ENCODE data around the gene DENND4A.
"Not testable (repeated sequence)": the region's sequence is repeated elsewhere in the genome, so short reads cannot be mapped to it uniquely, and the experiment has no call there.

The DENND4A gene

DNA sequence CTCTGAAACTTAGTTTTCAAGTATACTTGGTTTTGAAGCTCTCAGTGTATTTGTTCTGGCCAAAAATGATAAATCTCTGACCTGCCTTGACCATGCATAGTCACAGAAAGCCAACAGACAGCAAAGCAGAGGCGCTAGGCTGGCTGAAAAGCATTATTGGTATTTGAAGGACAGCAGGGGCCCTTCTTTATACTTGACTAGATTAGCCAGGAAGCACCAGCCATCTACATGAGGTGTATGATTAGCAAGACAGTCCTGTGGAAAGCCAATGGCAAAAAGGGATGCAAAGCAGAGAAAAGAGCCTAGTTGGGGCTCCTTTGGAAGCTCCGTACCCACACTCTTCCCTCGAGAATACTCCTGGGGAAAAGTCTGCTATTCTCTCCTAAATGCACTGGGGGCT, 162.5 kb downstream of the DENND4A start:
- DNase-seq: no peak

DNA sequence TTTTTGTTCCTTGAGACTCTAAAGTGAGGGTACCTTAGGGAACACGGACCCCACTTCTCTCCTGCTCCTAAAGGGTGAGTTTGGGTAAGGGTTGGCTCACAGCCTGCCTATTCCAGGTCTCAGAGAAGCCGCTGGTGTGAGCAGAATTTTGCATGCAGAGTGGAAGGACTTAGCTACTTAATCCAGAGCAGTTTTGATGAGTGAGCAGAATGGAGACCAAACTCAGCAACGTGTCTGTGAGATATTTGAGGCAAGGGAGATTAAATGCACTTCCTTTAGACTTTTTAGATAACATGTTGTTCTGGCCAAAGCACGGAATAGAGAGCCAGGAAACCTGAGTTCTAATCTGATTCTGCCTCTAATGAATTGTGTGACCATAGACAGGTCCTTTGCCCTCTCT, 165.2 kb downstream of the DENND4A start:
- no peak for DNase-seq

DNA sequence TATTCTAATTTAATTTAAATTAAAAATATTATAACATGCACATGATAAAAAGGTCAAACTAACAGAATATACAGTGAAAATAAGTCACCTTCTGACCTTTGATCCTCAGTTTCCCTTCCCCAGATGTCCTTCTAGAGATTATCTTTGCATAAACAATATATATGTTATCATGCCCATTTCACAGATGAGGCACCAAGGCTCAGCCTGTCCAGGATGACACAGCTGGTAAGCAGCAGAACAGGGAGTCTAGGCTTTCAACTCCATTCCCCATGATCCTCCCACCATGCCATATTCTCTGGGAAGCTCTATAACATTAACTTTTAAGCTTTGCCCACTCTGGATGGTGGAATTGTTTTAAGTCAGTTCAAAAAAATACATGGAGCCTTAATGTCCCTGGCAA, 169.0 kb downstream of the DENND4A start:
- no peak for DNase-seq

DNA sequence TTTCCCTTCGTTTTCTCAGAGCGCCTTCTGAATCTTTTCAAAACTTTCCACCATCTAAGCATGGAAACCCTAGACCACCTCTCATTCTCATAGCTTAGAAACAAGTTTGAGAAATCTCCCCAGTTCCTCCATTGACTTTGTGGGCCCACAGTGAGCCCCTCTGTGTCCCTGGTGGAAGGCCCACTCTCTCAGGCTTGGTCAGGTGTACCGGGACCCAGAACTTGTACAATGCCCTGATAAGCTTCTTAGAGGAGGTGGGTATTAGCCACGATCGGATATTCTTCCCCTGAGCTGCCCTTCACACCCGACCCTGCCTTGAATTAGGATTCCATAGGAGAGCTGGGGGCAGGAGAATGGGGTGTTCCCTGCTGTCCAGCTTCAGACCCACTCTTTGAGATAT, 170.5 kb downstream of the DENND4A start, which contains the start of gene SLC24A1:
TSS of gene SLC24A1 (plus strand) at position 301 of the 400 bp plus-strand sequence. CDS start 2,143 bp downstream, outside the sequence.
- no peak for DNase-seq

DNA sequence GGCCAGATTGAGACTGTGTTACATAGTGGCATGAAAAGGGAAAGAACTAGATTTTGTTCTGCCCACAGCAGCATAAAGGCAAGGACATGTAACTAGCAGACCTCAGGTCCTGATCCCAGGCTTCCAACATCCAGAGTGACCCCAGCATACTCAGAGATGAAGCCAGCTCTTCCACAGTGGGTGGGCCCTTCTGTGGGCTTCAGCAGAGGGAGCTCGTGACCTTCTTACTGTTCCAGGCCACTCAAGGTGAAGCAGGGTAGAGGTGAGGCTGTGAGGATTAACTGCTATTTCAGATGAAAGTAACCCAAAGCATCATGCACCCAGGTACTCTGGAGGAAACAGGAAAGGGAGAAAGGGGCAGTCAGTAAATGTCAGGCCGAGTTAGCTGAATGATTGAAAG, 171.3 kb downstream of the DENND4A start:
- DNase-seq: no peak

DNA sequence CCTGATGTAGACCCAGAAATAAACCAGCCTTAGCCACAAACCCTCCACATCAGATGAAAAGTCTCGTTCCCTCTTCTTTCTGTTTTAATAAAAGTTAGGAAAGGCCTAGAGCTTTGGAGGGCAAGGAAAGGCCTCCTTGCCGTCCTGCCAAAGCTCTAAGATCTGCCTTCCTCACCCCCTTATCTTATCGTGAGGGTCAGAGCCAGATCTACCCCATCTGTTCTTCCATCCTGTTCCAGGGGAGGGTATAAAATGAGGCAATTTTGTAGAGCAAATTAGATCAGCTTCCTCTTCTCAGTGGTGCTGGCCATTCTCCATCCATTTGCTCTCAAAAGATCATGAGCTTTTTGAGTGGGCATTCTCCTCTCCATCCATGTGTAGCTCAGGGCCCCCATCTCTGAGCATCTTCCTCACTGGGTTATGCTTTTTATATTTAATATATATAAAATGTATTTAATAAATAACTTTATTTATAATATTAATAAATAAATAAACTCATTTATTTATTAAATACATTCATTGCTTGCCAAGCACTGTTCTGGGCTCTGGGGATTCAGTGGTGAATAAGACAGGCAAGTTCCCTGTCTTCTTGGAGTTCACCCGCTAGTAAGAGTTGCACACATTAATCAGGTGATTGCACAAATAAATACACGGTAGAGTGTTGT, 172.3 kb downstream of the DENND4A start:
- DNase-seq: no peak

DNA sequence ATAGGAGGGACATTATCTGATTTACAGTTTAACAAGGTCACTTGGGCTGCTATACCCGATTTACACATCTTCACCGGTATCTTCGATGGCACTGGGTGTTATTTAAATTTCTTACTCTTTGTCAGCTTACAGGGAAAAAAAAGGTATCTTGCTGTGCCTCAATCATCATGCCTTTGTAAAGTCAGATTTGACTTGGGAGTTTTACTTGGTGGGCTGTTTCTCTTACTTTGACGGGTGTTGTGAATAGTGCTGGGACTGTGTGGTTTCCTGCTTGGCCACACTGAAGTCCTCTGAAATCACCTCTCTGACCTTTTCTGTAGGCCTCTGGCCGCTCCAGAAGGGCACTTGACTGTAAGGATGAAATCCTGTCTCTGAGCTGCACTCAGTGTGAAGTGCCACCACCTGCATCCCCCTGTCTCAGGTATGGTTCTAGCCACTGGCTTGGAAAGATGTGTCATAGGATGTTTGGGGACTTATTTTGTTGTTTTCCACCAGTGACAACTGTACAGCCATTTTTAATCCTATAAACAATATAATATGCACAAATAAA, 173.5 kb downstream of the DENND4A start:
- DNase-seq: no peak

DNA sequence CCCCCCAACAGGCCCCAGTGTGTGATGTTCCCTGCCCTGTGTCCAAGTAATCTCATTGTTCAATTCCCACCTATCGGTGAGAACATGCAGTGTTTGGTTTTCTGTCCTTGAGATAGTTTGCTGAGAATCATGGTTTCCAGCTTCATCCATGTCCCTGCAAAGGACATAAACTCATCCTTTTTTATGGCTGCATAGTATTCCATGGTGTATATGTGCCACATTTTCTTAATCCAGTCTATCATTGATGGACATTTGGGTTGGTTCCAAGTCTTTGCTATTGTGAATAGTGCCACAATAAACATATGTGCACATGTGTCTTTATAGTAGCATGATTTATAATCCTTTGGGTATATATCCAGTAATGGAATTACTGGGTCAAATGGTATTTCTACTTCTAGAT, 176.2 kb downstream of the DENND4A start:
- DNase-seq: not testable (repeated sequence)

DNA sequence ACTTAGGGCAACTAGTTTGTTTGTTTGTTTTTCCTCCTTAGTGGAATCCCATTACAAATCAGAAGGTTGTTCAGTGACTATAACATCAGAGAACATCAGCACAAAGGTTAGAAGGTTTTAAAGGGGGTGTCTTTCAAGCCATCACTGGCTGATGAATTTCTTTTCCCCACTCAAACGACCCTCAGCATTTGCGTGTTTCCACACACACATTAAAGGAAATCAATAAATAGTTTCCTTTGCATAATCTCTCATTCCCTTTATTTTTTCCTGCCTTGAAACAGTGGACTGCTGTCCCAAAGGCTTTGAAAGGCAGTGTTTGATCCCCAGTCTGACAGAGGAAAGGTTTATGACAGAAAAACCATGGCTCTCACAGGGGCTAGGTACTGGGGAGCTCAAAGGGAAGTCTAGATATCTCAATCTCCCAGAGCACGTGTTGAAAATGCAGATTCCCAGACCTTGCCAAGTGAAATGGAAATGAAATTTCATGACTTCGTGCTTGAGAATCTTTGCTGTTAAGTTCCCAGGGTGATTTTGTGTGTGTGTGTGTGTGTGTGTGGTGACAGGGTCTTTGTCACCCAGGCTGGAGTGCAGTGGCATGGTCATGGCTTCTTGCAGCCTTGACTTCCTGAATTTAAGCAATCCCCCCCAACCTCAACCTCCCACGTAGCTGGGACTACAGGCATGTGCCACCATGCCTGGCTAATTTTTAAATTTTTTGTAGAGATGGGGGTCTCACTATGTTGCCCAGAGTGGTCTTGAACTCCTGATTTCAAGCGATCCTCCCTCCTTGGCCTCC, 178.9 kb downstream of the DENND4A start:
- DNase-seq: no peak

DNA sequence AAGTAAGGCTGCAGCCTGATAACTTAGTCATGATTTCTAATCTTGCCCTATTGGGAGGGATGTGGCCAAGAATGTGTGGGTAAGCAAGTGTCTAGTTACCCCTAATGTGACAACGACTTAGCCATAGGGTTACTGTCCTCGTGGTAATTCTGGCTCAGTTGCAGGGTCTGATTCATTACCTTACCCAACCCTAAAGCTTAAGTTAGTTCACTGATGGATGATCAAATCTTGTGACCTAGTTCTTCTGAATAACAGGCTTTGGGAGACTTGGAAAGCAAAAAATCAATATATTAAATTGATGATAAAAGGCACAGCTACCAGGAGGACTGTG, 179.5 kb downstream of the DENND4A start:
- peak in 1 of 5 experiments; percentile 17 for DNase-seq

DNA sequence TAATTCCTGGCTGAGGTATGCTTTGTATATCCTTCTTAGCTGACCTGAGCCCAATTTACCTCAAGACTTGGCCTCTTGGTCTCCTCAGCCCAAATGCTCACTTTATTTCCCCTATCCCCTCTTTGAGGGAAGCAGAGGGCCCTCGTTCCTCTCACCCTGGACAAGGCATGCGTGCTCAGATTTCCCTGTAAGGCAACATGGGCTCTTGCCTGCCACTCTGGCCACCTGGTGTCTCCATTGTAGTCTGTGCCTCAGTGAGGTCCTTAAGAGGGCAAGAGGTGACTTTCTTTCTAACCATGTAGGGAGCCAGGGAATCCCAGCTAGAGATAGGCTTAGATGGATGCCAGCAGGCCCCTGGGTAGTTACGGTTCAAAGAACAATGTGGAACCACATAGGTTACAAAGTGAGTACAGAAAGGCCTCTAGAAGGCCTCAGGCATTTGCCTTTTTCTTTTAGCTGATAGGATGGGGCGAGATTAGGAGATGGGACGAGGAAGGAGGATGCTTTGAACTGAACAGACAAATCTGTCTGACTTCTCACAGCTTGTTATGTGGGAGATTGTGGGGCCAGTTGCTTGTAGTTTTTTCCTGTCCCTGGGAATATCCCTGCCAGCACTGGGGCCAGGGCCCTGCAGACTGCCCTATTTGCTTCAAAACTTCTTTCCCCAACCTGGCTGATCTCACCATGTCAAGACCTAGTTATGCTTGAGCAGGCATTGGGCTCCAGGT, 180.0 kb downstream of the DENND4A start:
- no peak for DNase-seq

DNA sequence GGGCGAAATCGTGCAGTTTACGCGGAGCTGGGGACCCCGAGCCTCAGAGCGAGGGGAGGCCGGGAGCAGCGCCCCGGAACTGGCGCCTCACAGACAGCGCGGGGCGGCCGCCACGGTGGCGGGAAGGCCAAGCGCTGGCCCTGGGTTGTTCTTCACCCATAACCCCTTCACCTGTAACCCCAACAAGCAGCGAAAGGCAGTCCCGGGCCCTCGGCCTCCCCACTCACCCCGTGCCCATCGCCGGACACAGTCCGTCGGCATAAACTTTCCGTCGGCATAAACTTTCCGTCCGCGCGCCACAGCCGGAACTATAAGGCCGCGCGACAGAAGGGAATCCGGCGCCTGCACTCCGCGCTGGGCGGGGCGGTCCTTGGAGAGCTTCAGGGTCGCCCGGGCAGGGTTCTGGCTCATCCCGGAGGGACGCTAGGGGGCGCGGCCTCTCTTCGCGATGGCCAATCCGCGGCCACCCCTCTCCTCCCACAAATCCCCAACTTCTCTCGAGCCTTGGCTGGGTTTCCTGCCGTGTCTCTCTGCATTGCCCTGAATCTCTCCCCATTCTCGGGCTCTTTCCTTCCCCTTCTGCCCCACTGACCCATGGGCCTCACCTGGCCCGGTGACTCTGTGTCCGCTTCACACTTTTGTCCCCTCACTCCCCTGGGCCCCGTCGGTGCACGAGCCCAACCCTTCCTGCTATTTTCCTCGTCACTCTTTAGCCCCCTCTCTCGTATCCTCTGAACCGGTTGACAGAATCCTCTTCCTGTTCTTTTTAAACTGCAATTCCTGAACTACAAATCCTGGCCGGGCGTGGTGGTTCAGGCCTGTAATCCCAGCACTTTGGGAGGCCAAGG, 181.0 kb downstream of the DENND4A start, which contains the start of gene INTS14:
TSS of gene INTS14 (minus strand) at position 261 of the 848 bp plus-strand sequence. CDS start 3,751 bp downstream, outside the sequence.
- peak; percentile 82 to 96 (median 88) for DNase-seq

Data from T-helper 2 cell (primary cell).